Measurements from ENCODE around the gene LRFN4. TPM values are rescaled to one million over a fixed set of nuclear protein-coding genes. Genes with fewer than 3 reads are reported as not detected.

Gene LRFN4
- total RNA-seq, 1 donor from 2014 or later, result 21.7 TPM

GRCh38 chr11:66845143-66845875 lies 11.6 kb upstream of the LRFN4 start:
- DNase-seq, result no peak

- DNase-seq, result no peak
Measured at GRCh38 chr11:66845876-66846212, 11.0 kb upstream of the LRFN4 start.

- DNase-seq, result no peak
Measured at GRCh38 chr11:66846671-66847091, 10.2 kb upstream of the LRFN4 start.

GRCh38 chr11:66847461-66848232 lies 9.2 kb upstream of the LRFN4 start:
- DNase-seq, result no peak

- no peak for DNase-seq
Measured at GRCh38 chr11:66848671-66849500, 8.0 kb upstream of the LRFN4 start.

- DNase-seq, result no peak
Measured at GRCh38 chr11:66849501-66850234, 7.2 kb upstream of the LRFN4 start.

- no peak for DNase-seq
Measured at GRCh38 chr11:66850235-66850587, 6.7 kb upstream of the LRFN4 start.

- no peak for DNase-seq
Measured at GRCh38 chr11:66850588-66851238, 6.2 kb upstream of the LRFN4 start.

- no peak for DNase-seq
Measured at GRCh38 chr11:66851239-66851596, 5.6 kb upstream of the LRFN4 start.

GRCh38 chr11:66851698-66852465 lies 5.0 kb upstream of the LRFN4 start:
- no peak for DNase-seq

- DNase-seq, result no peak
Measured at GRCh38 chr11:66852466-66853241, 4.2 kb upstream of the LRFN4 start.

GRCh38 chr11:66853242-66854229 lies 3.3 kb upstream of the LRFN4 start:
- no peak for DNase-seq

- DNase-seq, result no peak
Measured at GRCh38 chr11:66854231-66854661, 2.6 kb upstream of the LRFN4 start.

- DNase-seq, result no peak
Measured at GRCh38 chr11:66854729-66855211, 2.1 kb upstream of the LRFN4 start.

- DNase-seq, result peak; percentile 97
Measured at GRCh38 chr11:66855574-66856495, 1.0 kb upstream of the LRFN4 start.

GRCh38 chr11:66857234-66857926 lies 516 bp downstream of the LRFN4 start:
- DNase-seq, result peak; percentile 28

GRCh38 chr11:66857927-66858185 lies 992 bp downstream of the LRFN4 start:
- DNase-seq, result no peak
